HG02798 (cell line): ENCODE results near the gene SDHAF1.
"Not testable (repeated sequence)": the region's sequence is repeated elsewhere in the genome, so short reads cannot be mapped to it uniquely, and the experiment has no call there.

Source experiments
- ATAC-seq: cut with Tn5 transposase; IDR thresholded peaks from one replicate; pipeline ENCODE4 v1.9.1; 2021; ENCODE audit warnings: mild to moderate bottlenecking; ENCODE audit not compliant: unreplicated experiment, poor library complexity

The SDHAF1 gene

GRCh38 chr19:36013280-36014011, 18.5 kb downstream of the SDHAF1 start:
- no peak for ATAC-seq

- peak; percentile 98 for ATAC-seq
These were observed 19.3 kb downstream of the SDHAF1 start, which contains the start of gene ALKBH6 for GRCh38 chr19:36014012-36014924. Gene ALKBH6, minus strand, starts transcription at chr19:36014213. Its CDS starts 816 bp downstream, at chr19:36013397.

- no peak for ATAC-seq
These were observed 24.2 kb downstream of the SDHAF1 start for GRCh38 chr19:36019061-36019670.

GRCh38 chr19:36023432-36023831, 28.4 kb downstream of the SDHAF1 start:
- no peak for ATAC-seq

- ATAC-seq, result no peak
These were observed 30.6 kb downstream of the SDHAF1 start for GRCh38 chr19:36025541-36025940.

GRCh38 chr19:36026091-36026876, 31.3 kb downstream of the SDHAF1 start:
- no peak for ATAC-seq

- no peak for ATAC-seq
These were observed 32.7 kb downstream of the SDHAF1 start for GRCh38 chr19:36027696-36028095.

GRCh38 chr19:36028313-36029041, 33.5 kb downstream of the SDHAF1 start:
- ATAC-seq, result no peak

- no peak for ATAC-seq
These were observed 35.5 kb downstream of the SDHAF1 start for GRCh38 chr19:36030264-36031148.

- ATAC-seq, result no peak
These were observed 36.3 kb downstream of the SDHAF1 start for GRCh38 chr19:36031308-36031707.

- ATAC-seq, result no peak
These were observed 37.5 kb downstream of the SDHAF1 start, which contains the start of gene CLIP3 for GRCh38 chr19:36032251-36033104. Gene CLIP3, minus strand, starts transcription at chr19:36032873. Its CDS starts 516 bp downstream, at chr19:36032357.

- no peak for ATAC-seq
These were observed 45.5 kb downstream of the SDHAF1 start for GRCh38 chr19:36040495-36040894.

GRCh38 chr19:36041092-36041491, 46.1 kb downstream of the SDHAF1 start:
- ATAC-seq, result not testable (repeated sequence)

GRCh38 chr19:36041831-36042230, 46.8 kb downstream of the SDHAF1 start:
- no peak for ATAC-seq

- no peak for ATAC-seq
These were observed 49.0 kb downstream of the SDHAF1 start for GRCh38 chr19:36043952-36044351.
